AG09319 (cell line): ENCODE results near the gene CXCL16.

ENCODE experiments used
- DNase-seq: peaks from one replicate; pipeline ENCODE4 v3.0.0-alpha.2; 2010; ENCODE audit warnings: low read depth; ENCODE audit errors: extremely low read depth
- CTCF ChIP-seq: IDR thresholded peaks from 2 replicates; pipeline ENCODE4 v1.5.1; 2011; ENCODE audit warnings: low read depth, mild to moderate bottlenecking, inconsistent platforms, low read length, moderate library complexity

The CXCL16 gene

GRCh38 chr17:4739122-4740024, at the start of gene CXCL16, which contains the start of gene ZMYND15:
CXCL16 (minus strand) TSS chr17:4739928; CDS start chr17:4739339, 589 bp downstream.
ZMYND15 (plus strand) TSS chr17:4739833; CDS start chr17:4740549, 716 bp downstream.
- no peak for DNase-seq
- no peak for TF ChIP-seq CTCF

GRCh38 chr17:4788807-4789700, 49.3 kb upstream of the CXCL16 start, which contains the start of gene GLTPD2:
GLTPD2 (plus strand) TSS chr17:4788964; CDS start chr17:4789012, 48 bp downstream.
- no peak for TF ChIP-seq CTCF
- DNase-seq = no peak

GRCh38 chr17:4788159-4788806, 48.6 kb upstream of the CXCL16 start:
- DNase-seq = no peak
- no peak for TF ChIP-seq CTCF

- TF ChIP-seq CTCF = no peak
- DNase-seq = no peak
Observed at GRCh38 chr17:4786516-4786915, 46.8 kb upstream of the CXCL16 start.

GRCh38 chr17:4786106-4786511, 46.4 kb upstream of the CXCL16 start, which contains the start of gene VMO1:
VMO1 (minus strand) TSS chr17:4786364; CDS start chr17:4786352, 12 bp downstream.
- TF ChIP-seq CTCF = no peak
- DNase-seq = no peak

- DNase-seq = no peak
- no peak for TF ChIP-seq CTCF
Observed at GRCh38 chr17:4785311-4786105, 45.8 kb upstream of the CXCL16 start.
